KBM-7 (cell line): Measurements from ENCODE around the gene ZNF239.
"Not testable (repeated sequence)": the region's sequence is repeated elsewhere in the genome, so short reads cannot be mapped to it uniquely, and the experiment has no call there.

Experiments used
- DNase-seq: peaks from one replicate; pipeline ENCODE4 v3.0.0-alpha.2; 2015
- in situ Hi-C: fragments of 300-500 bp; cut with MboI; formaldehyde crosslinking; loops from 2 replicates; pipeline ENCODE4 v1.14.3; 2020; ENCODE audit warnings: low sequenced_read_pairs, low pct_unique_long_range_greater_than_20kb, mixed read lengths

Gene ZNF239

GRCh38 chr10:43574001-43574892 lies at the start of gene ZNF239:
ZNF239 (minus strand) TSS chr10:43574616; CDS start chr10:43558079, 16,537 bp downstream.
- no peak for DNase-seq
- in situ Hi-C loops = no loop called here

GRCh38 chr10:43623351-43623750 lies 48.9 kb upstream of the ZNF239 start:
- in situ Hi-C loops = no loop called here
- peak; percentile 45 for DNase-seq

- no peak for DNase-seq
- in situ Hi-C loops = no loop called here
Observed at GRCh38 chr10:43622038-43622437, 47.6 kb upstream of the ZNF239 start.

GRCh38 chr10:43619368-43619767 lies 45.0 kb upstream of the ZNF239 start:
- no peak for DNase-seq
- in situ Hi-C loops = no loop called here

GRCh38 chr10:43616697-43617370 lies 42.4 kb upstream of the ZNF239 start:
- DNase-seq = no peak
- in situ Hi-C loops = no loop called here

GRCh38 chr10:43610636-43611035 lies 36.2 kb upstream of the ZNF239 start:
- in situ Hi-C loops = no loop called here
- no peak for DNase-seq

DNA sequence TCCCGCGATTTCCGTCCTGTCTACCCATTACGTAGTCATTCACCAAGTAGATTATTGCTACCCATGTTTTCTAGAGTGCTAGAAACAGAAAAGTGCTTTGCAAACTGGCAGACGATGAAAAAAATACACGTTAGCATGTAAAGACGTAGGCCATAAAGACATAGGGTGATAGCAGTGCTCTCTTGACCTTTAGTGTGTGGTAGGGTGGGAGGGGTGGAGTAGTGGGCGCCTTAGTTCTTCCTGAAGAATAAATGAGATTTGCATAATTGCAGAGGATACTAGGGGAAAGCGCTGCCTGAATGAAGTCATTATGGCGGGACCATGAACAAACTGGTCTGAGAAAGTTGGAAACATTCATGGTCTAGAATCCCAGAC lies 32.8 kb upstream of the ZNF239 start:
- peak; percentile 15 for DNase-seq
- in situ Hi-C loops = no loop called here

DNA sequence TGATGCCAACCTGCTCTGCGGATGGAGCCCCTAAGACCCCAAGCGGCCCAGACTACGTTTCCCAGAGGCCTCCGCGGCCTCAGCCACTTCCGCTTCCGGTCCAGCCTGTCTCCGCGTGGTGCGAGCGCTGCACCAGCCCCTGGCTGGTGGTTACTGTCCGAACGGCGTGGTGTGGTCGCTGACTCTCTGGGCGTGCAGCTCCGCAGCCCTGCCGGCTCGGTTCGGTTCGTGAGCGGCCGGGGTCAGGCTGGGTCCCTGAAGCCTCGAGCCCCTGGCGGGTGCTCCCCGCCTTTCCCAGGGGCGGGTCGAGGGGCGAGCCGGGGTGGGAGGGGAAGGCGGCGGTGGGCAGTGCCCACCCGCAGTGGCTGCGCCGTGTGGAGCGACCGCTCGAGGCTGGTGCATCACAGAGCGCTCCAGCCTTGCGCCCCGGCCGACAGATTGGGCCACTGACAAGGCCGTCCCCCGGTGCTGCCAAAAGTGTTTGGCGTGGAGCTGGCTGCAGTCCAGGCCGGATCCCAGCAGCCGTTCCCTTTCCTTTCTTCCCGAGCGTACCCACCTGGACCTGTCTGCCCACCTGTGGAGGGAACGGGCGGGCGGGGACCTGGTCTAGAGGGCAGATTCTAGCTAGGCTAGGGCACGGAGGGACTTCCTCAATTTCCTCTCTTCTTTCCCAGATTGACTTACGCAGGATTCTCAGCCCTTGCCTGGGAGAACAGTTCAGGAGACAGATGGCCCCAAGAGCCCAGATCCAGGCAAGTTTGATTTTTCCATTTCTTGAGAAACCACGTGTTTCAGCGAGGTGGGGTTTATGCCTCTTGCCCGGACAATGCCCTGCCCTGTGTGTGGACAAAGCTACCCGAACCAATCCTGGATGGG lies 32.1 kb upstream of the ZNF239 start, which contains the start of gene ZNF485:
Gene ZNF485 (plus strand): TSS at position 116 of the 876 bp plus-strand sequence. CDS start 613 bp downstream, at position 729.
- DNase-seq = peak; percentile 65
- in situ Hi-C loops = no loop called here

GRCh38 chr10:43605850-43606322 lies 31.5 kb upstream of the ZNF239 start:
- in situ Hi-C loops = no loop called here
- no peak for DNase-seq

- DNase-seq, in situ Hi-C loops: not testable (repeated sequence)
Observed at GRCh38 chr10:43601576-43601975, 27.2 kb upstream of the ZNF239 start.

GRCh38 chr10:43599333-43599732 lies 24.9 kb upstream of the ZNF239 start:
- in situ Hi-C loops = no loop called here
- DNase-seq = peak; percentile 69

DNA sequence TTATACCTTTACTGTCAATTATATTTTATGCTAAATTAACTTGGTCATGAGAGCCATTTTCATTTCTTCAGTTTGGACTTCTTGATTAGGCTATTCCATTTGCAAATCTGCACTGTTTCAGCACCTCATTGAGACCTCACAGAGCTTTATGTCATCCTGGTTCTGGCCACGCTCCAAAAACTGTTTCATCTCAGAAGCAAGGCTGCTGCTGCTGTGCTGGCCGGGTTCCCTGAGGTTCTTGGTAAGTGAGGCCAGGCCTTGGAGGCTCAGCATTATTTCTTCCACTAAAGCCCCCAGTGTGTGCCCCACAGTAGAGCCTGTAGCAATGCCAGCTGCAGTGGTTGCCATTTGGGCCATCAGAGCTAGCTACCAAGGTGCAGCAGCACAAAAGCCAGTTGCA lies 24.0 kb upstream of the ZNF239 start:
- in situ Hi-C loops = no loop called here
- no peak for DNase-seq

- DNase-seq = peak; percentile 18
- in situ Hi-C loops = no loop called here
Observed at GRCh38 chr10:43596546-43596945, 22.1 kb upstream of the ZNF239 start.

DNA sequence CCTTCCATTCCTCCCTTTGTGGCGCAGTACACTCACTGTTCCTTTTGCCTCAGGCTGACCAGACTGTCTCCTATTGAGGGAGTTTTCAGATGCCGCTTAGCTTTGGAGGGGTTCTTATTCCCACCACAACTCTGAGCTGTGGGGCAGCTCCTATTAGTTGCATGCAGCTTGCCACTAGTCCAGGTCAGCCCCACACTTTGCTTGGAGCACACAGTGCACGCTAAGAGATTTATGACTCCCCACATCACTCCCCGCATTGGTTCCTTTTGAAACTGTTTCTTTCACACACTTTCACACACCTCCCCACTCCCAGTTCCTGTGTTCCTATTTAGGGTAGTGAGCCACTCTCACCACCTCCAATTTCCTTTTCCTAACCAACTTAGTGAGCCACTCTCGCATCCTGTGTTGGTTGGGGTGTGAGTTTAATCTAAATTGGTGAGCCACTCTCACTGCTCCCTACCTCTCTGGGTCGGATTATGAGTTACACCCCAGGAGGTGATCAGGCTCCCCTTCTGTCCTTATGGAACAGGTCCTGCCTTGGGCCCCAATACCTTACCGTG lies 21.4 kb upstream of the ZNF239 start:
- in situ Hi-C loops = no loop called here
- DNase-seq = peak; percentile 63

DNA sequence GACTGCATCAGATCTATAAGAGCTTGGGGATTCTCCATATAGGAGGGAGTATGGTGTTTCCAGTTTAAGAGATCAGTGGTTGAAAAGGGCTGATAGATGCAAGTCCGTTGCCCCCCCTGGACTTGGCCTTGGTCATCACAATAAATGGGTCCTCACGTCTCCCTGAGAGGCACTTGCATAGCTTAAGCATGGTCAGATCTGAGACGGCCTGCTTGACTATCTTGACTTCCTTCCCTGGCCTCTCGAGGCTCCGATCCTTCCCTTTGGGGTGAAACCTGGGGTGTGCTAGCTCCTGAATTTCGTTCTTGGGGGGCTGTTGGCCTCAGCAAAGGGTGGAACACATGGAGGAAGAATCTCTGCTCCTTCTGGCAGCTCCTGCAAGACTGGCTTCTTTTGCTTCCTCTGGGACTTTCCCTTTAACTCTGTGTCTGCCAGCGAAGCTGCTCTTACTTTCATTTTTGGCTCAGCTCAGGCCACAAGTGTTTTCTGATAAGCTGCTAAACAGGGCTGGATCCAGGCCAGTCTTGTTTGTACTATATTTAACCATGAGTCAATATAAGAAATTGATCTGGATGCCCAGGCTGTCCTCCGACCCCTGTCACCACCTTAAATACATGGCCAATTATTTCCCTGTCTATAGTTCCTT lies 20.7 kb upstream of the ZNF239 start:
- peak; percentile 33 for DNase-seq
- in situ Hi-C loops = no loop called here

DNA sequence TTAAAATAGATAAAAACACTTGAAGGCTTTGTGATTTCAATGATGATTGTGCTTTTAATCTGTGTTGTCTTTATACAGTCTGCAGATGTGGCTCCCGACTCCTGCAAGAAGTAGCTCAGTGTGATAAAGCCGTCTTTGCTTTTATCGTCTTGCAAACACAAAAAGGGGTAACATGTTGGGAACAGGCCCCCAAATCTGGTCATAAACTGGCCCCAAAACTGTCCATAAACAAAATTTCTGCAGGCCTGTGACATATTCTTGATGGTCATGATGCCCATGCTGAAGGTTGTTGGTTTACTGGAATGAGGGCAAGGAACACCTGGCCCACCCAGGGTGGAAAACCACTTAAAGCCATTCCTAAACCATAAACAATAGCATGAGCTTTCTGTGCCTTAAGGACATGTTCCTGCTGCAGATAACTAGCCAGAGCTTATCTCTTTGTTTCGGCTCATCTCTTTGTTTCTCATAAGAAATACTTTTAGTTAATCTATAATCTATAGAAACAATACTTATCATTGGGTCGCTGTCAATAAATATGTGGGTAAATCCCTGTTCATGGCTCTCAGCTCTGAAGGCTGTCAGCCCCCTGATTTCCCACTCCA lies 17.0 kb upstream of the ZNF239 start:
- DNase-seq = no peak
- in situ Hi-C loops = no loop called here

- DNase-seq, in situ Hi-C loops: not testable (repeated sequence)
Observed at GRCh38 chr10:43586730-43587115, 12.3 kb upstream of the ZNF239 start.
